H1 (cell line): ENCODE measurements around the gene MYRIP. TPM values are rescaled to one million over a fixed set of nuclear protein-coding genes. Genes with fewer than 3 reads are reported as not detected.

Experiments used
- CTCF ChIA-PET: fragments of 300-600 bp; sonication (Branson Sonifier 250); formaldehyde crosslinking; loops from one replicate; lab custom pipeline; 2021; ENCODE audit not compliant: partially characterized antibody; lab: Charles Lee
- POLR2A ChIA-PET: fragments of 300-600 bp; sonication (Branson Sonifier 250); formaldehyde crosslinking; loops from one replicate; lab custom pipeline; 2021; ENCODE audit warnings: inconsistent platforms; ENCODE audit not compliant: partially characterized antibody; lab: Charles Lee
- DNase-seq, 2 experiments: peaks; one replicate each; pipeline versions ENCODE4 v3.0.0 to v3.0.0-alpha.2; 2010 to 2022; ENCODE audit warnings: low spot score in 2 of 2, low read depth in 1 of 2, mixed read lengths in 1 of 2
- FAIRE-seq: peaks from 2 replicates; lab custom pipeline; 2011; peaks lifted over from hg19 to GRCh38; lab: Jason Lieb, UNC
- H2AFZ ChIP-seq: 2 replicates; pipeline ENCODE4 v1.8.1; 2012; ENCODE audit warnings: low read length, inconsistent platforms
- H2AK5ac ChIP-seq: 2 replicates; pipeline ENCODE4 v1.6.1; 2013; ENCODE audit warnings: low read depth, low read length
- H2BK120ac ChIP-seq: replicated peaks from 2 replicates; pipeline ENCODE3; 2013; ENCODE audit warnings: low read depth, low read length, inconsistent platforms
- H2BK12ac ChIP-seq: 2 replicates; pipeline ENCODE4 v1.6.1; 2013; ENCODE audit warnings: low read depth, low read length
- H2BK15ac ChIP-seq: 2 replicates; pipeline ENCODE4 v1.6.1; 2013; ENCODE audit warnings: low read length
- H2BK20ac ChIP-seq: 2 replicates; pipeline ENCODE4 v1.6.1; 2013; ENCODE audit warnings: low read length
- H2BK5ac ChIP-seq: 2 replicates; pipeline ENCODE4 v1.6.1; 2013; ENCODE audit warnings: low read depth, low read length
- H3K14ac ChIP-seq: 2 replicates; pipeline ENCODE4 v1.6.1; 2013; ENCODE audit warnings: inconsistent platforms; ENCODE audit not compliant: insufficient read length
- H3K18ac ChIP-seq: 2 replicates; pipeline ENCODE4 v1.6.1; 2013; ENCODE audit warnings: low read length; ENCODE audit errors: extremely low read depth
- H3K23ac ChIP-seq: 2 replicates; pipeline ENCODE4 v1.6.1; 2013; ENCODE audit warnings: inconsistent platforms; ENCODE audit not compliant: insufficient read length
- H3K23me2 ChIP-seq: 2 replicates; pipeline ENCODE4 v1.6.1; 2013; ENCODE audit warnings: low read depth, low read length
- H3K27ac ChIP-seq: 2 replicates; pipeline ENCODE4 v1.6.1; 2011; ENCODE audit warnings: low read depth, low read length, inconsistent platforms
- H3K27me3 ChIP-seq, 4 experiments: replicated peaks in 1 of 4; 1 replicate in 1 of 4; 2 replicates in 3 of 4; pipeline versions ENCODE4 v1.6.1 to v1.8.1; 2011 to 2013; ENCODE audit warnings: low read length in 3 of 4, mild to moderate bottlenecking in 3 of 4, inconsistent platforms in 2 of 4, mixed read lengths in 2 of 4, moderate library complexity in 1 of 4; ENCODE audit not compliant: control insufficient read depth in 3 of 4, insufficient read depth in 3 of 4; ENCODE audit errors: extremely low read depth in 1 of 4
- H3K36me3 ChIP-seq, 4 experiments: 2 replicates each; pipeline versions ENCODE4 v1.6.1 to v1.8.1; 2011 to 2013; ENCODE audit warnings: mild to moderate bottlenecking in 4 of 4, low read length in 3 of 4, moderate library complexity in 2 of 4, control low read depth in 1 of 4, inconsistent platforms in 1 of 4; ENCODE audit not compliant: insufficient read depth in 4 of 4, control insufficient read depth in 2 of 4
- H3K4ac ChIP-seq: replicated peaks from 2 replicates; pipeline ENCODE3; 2013; ENCODE audit warnings: low read length, low read depth, mixed read lengths, inconsistent platforms; ENCODE audit not compliant: insufficient read length
- H3K4me1 ChIP-seq, 4 experiments: replicated peaks in 1 of 4; 1 replicate in 1 of 4; 2 replicates in 3 of 4; pipeline versions ENCODE4 v1.6.1 to v1.8.1; 2011 to 2013; ENCODE audit warnings: low read length in 3 of 4, inconsistent platforms in 2 of 4, mixed read lengths in 1 of 4; ENCODE audit not compliant: insufficient read depth in 4 of 4, control insufficient read depth in 3 of 4
- H3K4me2 ChIP-seq, 2 experiments: 2 replicates each; pipeline versions ENCODE4 v1.6.1 to v1.8.1; 2011 to 2013; ENCODE audit warnings: low read depth in 2 of 2, low read length in 2 of 2, control low read depth in 1 of 2, inconsistent platforms in 1 of 2, mild to moderate bottlenecking in 1 of 2; ENCODE audit not compliant: insufficient read depth in 1 of 2
- H3K4me3 ChIP-seq, 4 experiments: fragments of 200-600, 300-600 bp in 1 of 4; sonication (generic), shearing (Covaris generic), sonication (Bioruptor Twin) in 1 of 4; 2 replicates each; pipeline versions ENCODE4 v1.5.1 to v1.8.1; 2011 to 2016; ENCODE audit warnings: low read length in 4 of 4, low read depth in 3 of 4, control low read depth in 2 of 4, inconsistent platforms in 2 of 4, mild to moderate bottlenecking in 2 of 4, mixed read lengths in 1 of 4, moderate library complexity in 1 of 4; ENCODE audit not compliant: insufficient read depth in 2 of 4; ENCODE audit errors: extremely low read depth in 1 of 4
- H3K56ac ChIP-seq: replicated peaks from 2 replicates; pipeline ENCODE3; 2013; ENCODE audit warnings: low read depth, mild to moderate bottlenecking, mixed read lengths, low read length, inconsistent platforms; ENCODE audit not compliant: insufficient read length
- H3K79me1 ChIP-seq: 2 replicates; pipeline ENCODE4 v1.6.1; 2013; ENCODE audit warnings: low read depth, low read length, control low read depth
- H3K79me2 ChIP-seq, 2 experiments: 2 replicates each; pipeline versions ENCODE4 v1.6.1 to v1.8.1; 2012 to 2013; ENCODE audit warnings: low read length in 2 of 2, mild to moderate bottlenecking in 2 of 2, inconsistent platforms in 1 of 2; ENCODE audit not compliant: insufficient read depth in 2 of 2, control insufficient read depth in 1 of 2
- H3K9ac ChIP-seq, 4 experiments: replicated peaks in 1 of 4; 1 replicate in 1 of 4; 2 replicates in 3 of 4; pipeline versions ENCODE4 v1.6.1 to v1.8.1; 2011 to 2013; ENCODE audit warnings: low read depth in 3 of 4, low read length in 3 of 4, control low read depth in 2 of 4, mild to moderate bottlenecking in 2 of 4, moderate library complexity in 2 of 4, inconsistent platforms in 1 of 4; ENCODE audit errors: extremely low read depth in 1 of 4
- H3K9me3 ChIP-seq, 2 experiments: 2 replicates each; pipeline versions ENCODE4 v1.6.1 to v1.8.1; 2012 to 2013; ENCODE audit warnings: mild to moderate bottlenecking in 2 of 2, moderate library complexity in 2 of 2, control low read depth in 1 of 2, inconsistent platforms in 1 of 2, low read depth in 1 of 2, low read length in 1 of 2, mixed read lengths in 1 of 2; ENCODE audit not compliant: insufficient read depth in 2 of 2
- H4K20me1 ChIP-seq, 2 experiments: replicated peaks in 1 of 2; 2 replicates each; pipeline versions ENCODE3 to v1.8.1; 2011 to 2013; ENCODE audit warnings: inconsistent platforms in 2 of 2, low read length in 2 of 2, mild to moderate bottlenecking in 1 of 2; ENCODE audit not compliant: insufficient read depth in 2 of 2, control insufficient read depth in 1 of 2
- H4K5ac ChIP-seq: 2 replicates; pipeline ENCODE4 v1.6.1; 2013; ENCODE audit warnings: low read length, low read depth, mixed read lengths, inconsistent platforms; ENCODE audit not compliant: insufficient read length
- H4K8ac ChIP-seq: 2 replicates; pipeline ENCODE4 v1.8.0; 2013; ENCODE audit warnings: mild to moderate bottlenecking, moderate library complexity, low read length, inconsistent platforms; ENCODE audit not compliant: insufficient read depth; ENCODE audit errors: extremely low read depth
- H4K91ac ChIP-seq: replicated peaks from 2 replicates; pipeline ENCODE3; 2013; ENCODE audit warnings: low read length, mixed read lengths, inconsistent platforms; ENCODE audit not compliant: insufficient read length
- EZH2 ChIP-seq: fragments of 200-600 bp; sonication (generic); IDR thresholded peaks from 2 replicates; pipeline ENCODE4 v1.7.1; 2012; ENCODE audit warnings: low read depth, mild to moderate bottlenecking, moderate library complexity, low read length, inconsistent platforms; ENCODE audit not compliant: severe bottlenecking
- RBBP5 ChIP-seq: IDR thresholded peaks from 2 replicates; pipeline ENCODE4 v1.7.1; 2012; ENCODE audit warnings: low read depth, mild to moderate bottlenecking, inconsistent platforms, low read length, moderate library complexity, borderline replicate concordance
- RFX5 ChIP-seq: IDR thresholded peaks from 2 replicates; pipeline ENCODE4 v1.6.1; 2011; ENCODE audit warnings: low read depth, low read length, improper control_type of control experiment, borderline replicate concordance
- RXRA ChIP-seq: IDR thresholded peaks from 2 replicates; pipeline ENCODE4 v1.6.1; 2011; ENCODE audit warnings: low read depth, mild to moderate bottlenecking, low read length, moderate library complexity; ENCODE audit not compliant: insufficient read depth
- SAP30 ChIP-seq: fragments of 300-600 bp; sonication (generic); IDR thresholded peaks from 2 replicates; pipeline ENCODE4 v1.7.1; 2012; ENCODE audit warnings: low read length, moderate library complexity, mild to moderate bottlenecking, inconsistent platforms; ENCODE audit not compliant: insufficient read depth, insufficient replicate concordance
- WGBS, 2 experiments: shearing (Covaris generic) in 1 of 2; methylation state at CpG; one replicate each; pipeline versions ENCODE4 v1.1.6 to v1.1.7; 2013 to 2015; ENCODE audit warnings: low lambda C conversion rate in 2 of 2, mixed read lengths in 2 of 2, inconsistent platforms in 1 of 2, low coverage in 1 of 2, missing lambda C conversion rate in 1 of 2; ENCODE audit not compliant: insufficient replicate concordance in 2 of 2, insufficient coverage in 1 of 2, insufficient read length in 1 of 2; ENCODE audit errors: extremely low coverage in 1 of 2, missing lambda C conversion rate in 1 of 2; 5-methylcytosine and 5-hydroxymethylcytosine counted together
- polyA plus RNA-seq, 7 experiments: library from polyadenylated mRNA; depleted of rRNA in 3 of 7; stranded (reverse) in 5 of 7; unstranded in 2 of 7; fragments of >200 nt in 5 of 7; fragments of 200-250 nt in 2 of 7; gene quantifications; 1 replicate in 5 of 7; 2 replicates in 1 of 7; 4 replicates in 1 of 7; pipeline versions ENCODE4 v1.2.1 to v1.2.3, GENCODE V29; 2011 to 2013; ENCODE audit warnings: missing spikeins in 2 of 7, mixed read lengths in 2 of 7
- total RNA-seq: library from RNA; stranded (reverse); fragmentation: NEBNext Ultra II Directional; extraction: Animal tissue kit (Norgen Biotek cat#: 25700); gene quantifications from 2 replicates; pipeline ENCODE4 v1.2.1, GENCODE V29; 2021

MYRIP gene
- total and polyA plus RNA-seq, 2 of the 8 experiments (the other 6 are each of a cell fraction or from before 2014, with no cell fraction given), result 0.54 to 4.3 TPM

DNA sequence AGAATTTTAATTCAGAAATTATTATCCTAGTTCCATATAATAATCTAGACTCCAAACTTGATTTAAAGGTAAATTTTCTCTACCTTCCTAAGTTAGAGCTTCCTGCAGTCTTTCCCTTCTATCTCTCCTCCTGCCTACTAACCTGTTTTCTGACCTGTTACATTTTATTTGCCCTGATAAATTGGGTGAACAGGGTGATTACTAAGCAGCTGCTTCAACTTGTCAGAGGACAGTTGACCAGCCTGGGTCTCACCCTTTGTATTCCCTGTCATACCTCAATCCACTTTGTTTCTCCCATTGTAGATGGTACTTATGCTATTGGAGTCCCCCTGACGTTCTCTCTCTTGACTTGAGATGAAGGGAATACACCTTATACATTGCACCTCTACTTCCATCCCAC, 28.4 kb upstream of the MYRIP start:
- Histone ChIP-seq H3K56ac (no peak overlapping the region), H2BK20ac (no peak overlapping the region), H4K91ac (no peak overlapping the region), H3K79me1 (no peaks in the 10 kb centered on the region), H2BK5ac (no peak overlapping the region), H3K27me3 (no peaks in the 10 kb centered on the region), H2BK120ac (no peak overlapping the region), H3K14ac (no peak overlapping the region), H3K18ac (no peak overlapping the region), H4K8ac (no peak overlapping the region), H3K79me2 (no peaks in the 10 kb centered on the region), H2AK5ac (no peak overlapping the region), H3K4me3 (no peak overlapping the region), H2BK15ac (no peak overlapping the region), H3K27ac (no peak overlapping the region), H4K5ac (no peak overlapping the region), H3K23me2 (peaks cover 2% of the 10 kb centered on the region; the same call in 1 of the 2 replicates), H4K20me1 (no peaks in the 10 kb centered on the region), H3K4me2 (no peak overlapping the region), H3K36me3 (no peaks in the 10 kb centered on the region), H3K9me3 (peaks cover 7 to 16% of the 10 kb centered on the region in 2 experiments), H3K4me1 (no peaks in the 10 kb centered on the region), H3K23ac (no peak overlapping the region), H3K9ac (no peak overlapping the region), H2BK12ac (no peak overlapping the region), H2AFZ (no peak overlapping the region), H3K4ac (no peak overlapping the region)
- TF ChIP-seq RXRA (no peak), RFX5 (no peak), EZH2 (no peak), SAP30 (no peak), RBBP5 (no peak)
- FAIRE-seq (no peak), DNase-seq (no peak)
- 71% methylated on average over 1 of the region's 1 CpG; no CpG with 5 or more reads in 1 of the 2 experiments for WGBS, 2 experiments
- ChIA-PET CTCF (interaction anchor here (1.0 kb wide), 1 partner anchor 14 kb away, joined by 6 read pairs; no protein-coding TSS in a partner anchor), POLR2A (no interaction called here)
